ENCODE data around the gene RAB5B.
"Not testable (repeated sequence)": the region's sequence is repeated elsewhere in the genome, so short reads cannot be mapped to it uniquely, and the experiment has no call there.

Gene RAB5B

GRCh38 chr12:55996201-55996714 is 22.4 kb downstream of the RAB5B start:
- ChIA-PET CTCF (interaction anchor here (0.7 to 6.8 kb wide), 47 partner anchors 13 to 271 kb away, joined by 3 to 140 read pairs (median 5); partner anchors contain the start of genes CD63, COQ10A, DNAJC14 and ESYT1), POLR2A (interaction anchor here (0.6 to 2.3 kb wide), 5 partner anchors 10 to 225 kb away, joined by 3 to 11 read pairs (median 4); partner anchors contain the start of genes RAB5B and RNF41)
- TF ChIP-seq CTCF (IDR thresholded peaks at IDR 0.05; ENCODE audit: control extremely low read depth, extremely low read depth, low read depth, missing control alignments), result peak; percentile 74
- DNase-seq (ENCODE audit: extremely low spot score), result peak; percentile 67

DNA sequence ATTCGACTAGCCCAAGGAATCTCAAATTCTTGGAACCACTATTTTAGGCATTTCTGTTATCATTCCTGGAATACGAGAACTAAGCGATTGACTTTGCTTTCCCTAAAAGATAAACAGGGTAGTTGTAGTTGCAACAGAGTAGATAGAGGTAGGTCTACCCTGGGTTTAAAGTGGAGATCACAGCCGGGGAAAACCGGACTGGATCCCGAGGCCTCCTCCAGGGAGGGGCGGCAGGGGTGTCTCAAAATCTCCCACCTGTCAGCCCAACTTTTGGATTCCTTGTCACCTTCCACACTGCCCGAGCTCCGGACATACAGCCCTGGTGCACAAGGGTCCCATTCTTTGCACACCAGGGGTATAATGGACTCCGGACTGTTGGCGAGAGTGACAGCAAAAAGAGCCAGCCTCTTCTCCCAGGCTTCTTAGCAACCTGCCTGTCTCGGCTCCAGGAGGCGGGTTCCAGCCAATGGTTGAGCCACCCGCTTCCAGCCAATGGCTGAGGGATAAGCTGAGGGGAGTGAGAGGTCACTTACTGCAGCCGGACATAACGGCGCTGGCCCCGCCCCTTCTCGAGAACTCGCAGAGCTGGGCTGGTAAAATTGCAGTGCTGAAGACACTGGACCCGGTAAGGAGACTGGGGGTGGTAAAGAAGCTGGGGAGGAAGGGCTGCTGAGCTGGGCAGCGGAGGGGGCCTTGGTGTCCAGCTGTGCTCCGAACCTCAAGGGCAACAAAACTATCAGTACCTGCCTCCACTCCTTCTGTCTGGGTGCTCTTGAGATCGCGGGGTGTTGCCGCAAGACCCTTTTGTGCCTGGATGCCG is 23.0 kb downstream of the RAB5B start, which contains the start of gene SUOX:
Gene SUOX, plus strand, starts transcription at position 562 of the 820 bp plus-strand sequence. CDS start 4,946 bp downstream, outside the sequence.
- DNase-seq (ENCODE audit: extremely low spot score), result peak; percentile 98
- ChIA-PET CTCF (interaction anchor here (0.7 to 6.8 kb wide), 42 partner anchors 13 to 438 kb away, joined by 3 to 140 read pairs (median 6); partner anchors contain the start of genes DNAJC14, ESYT1, IKZF4 and ORMDL2), POLR2A (interaction anchor here (0.8 to 2.3 kb wide), 5 partner anchors 10 to 107 kb away, joined by 4 to 11 read pairs (median 5); partner anchors contain the start of genes PA2G4 and RAB5B)
- TF ChIP-seq CTCF (IDR thresholded peaks at IDR 0.05; ENCODE audit: control extremely low read depth, extremely low read depth, low read depth, missing control alignments), result no peak

DNA sequence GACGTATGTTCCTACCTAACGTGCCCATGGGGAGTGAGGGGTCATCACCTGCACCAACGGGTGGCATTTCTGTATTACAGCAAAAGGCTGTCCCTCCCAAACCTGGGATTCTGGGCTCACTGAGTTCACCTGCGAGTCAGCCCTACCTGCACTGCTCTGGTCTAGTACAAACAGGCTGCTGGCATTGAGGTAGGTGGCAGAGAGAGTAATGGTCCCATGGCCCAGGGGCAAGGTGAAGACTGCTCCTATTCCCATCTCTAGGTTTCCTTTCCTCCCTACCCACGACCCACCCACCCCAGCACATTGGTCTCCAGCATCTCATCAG is 23.6 kb downstream of the RAB5B start:
- POLR2A ChIA-PET, result interaction anchor here (0.8 to 2.3 kb wide), 5 partner anchors 10 to 107 kb away, joined by 4 to 11 read pairs (median 5); partner anchors contain the start of genes PA2G4 and RAB5B
- CTCF ChIA-PET, result interaction anchor here (0.7 to 6.8 kb wide), 25 partner anchors 13 to 438 kb away, joined by 3 to 140 read pairs (median 6); partner anchors contain the start of genes RAB5B and ZC3H10

GRCh38 chr12:55999522-55999921 is 25.6 kb downstream of the RAB5B start:
- CTCF ChIA-PET, result interaction anchor here (1.1 to 6.8 kb wide), 4 partner anchors 10 to 26 kb away, joined by 3 to 114 read pairs (median 4); partner anchors contain the start of gene RAB5B

More for the DNA sequence above, 23.6 kb downstream of the RAB5B start:
- DNase-seq (ENCODE audit: extremely low spot score), result peak; percentile 31
- no peak for TF ChIP-seq CTCF (IDR thresholded peaks at IDR 0.05; ENCODE audit: control extremely low read depth, extremely low read depth, low read depth, missing control alignments)

DNA sequence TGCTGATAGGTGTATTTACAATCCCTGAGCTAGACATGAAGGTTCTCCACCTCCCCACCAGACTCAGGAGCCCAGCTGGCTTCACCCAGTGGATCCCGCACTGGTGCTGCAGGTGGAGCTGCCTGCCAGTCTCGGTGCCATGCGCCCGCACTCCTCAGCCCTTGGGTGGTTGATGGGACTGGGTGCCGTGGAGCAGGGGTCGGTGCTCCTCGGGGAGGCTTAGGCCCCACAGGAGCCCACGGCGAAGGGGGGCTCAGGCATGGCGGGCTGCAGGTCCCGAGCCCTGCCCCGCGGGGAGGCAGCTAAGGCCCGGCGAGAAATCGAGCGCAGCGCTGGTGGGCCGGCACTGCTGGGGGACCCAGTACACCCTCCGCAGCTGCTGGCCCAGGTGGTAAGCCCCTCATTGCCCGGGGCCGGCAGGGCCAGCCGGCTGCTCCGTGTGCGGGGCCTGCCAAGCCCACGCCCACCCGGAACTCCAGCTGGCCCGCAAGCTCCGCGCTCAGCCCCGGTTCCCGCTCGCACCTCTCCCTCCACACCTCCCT is 26.2 kb downstream of the RAB5B start:
- POLR2A ChIA-PET; DNase-seq (ENCODE audit: extremely low spot score): not testable (repeated sequence)
- CTCF ChIA-PET, result interaction anchor here (0.9 to 6.8 kb wide), 4 partner anchors 11 to 60 kb away, joined by 3 to 114 read pairs (median 4); partner anchors contain the start of gene RAB5B

More at GRCh38 chr12:55999522-55999921, 25.6 kb downstream of the RAB5B start:
- DNase-seq (ENCODE audit: extremely low spot score); POLR2A ChIA-PET: not testable (repeated sequence)

DNA sequence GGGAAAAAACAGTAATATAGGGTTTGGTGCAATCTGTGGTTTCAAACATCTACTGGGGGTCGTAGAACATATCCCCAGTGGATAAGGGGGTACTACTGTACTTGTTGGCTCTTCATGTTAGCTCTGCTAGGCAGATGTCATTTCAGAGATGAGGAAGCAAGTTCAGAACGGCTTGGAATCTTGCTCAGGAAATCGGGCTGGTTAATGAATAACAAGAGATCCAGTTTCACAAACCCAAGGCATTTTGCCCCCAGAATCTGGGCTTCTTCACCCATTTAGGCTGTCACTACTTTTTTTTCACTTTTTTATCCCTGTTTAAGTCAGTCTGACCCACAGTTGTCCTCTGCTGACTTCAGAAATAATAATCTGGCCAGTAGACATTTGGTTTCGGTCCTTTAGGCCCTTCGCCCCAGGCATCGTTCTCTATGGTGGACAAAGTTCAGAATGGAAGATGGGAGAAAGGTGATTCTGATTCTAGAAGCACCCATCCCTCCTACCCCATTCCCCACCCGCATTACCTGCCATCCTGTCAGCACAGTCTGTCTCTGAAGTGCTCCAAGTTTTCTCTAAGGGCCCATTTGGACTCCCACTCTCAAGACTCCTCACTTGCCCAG is 27.7 kb downstream of the RAB5B start:
- ChIA-PET POLR2A (no interaction called here), CTCF (no interaction called here)
- TF ChIP-seq CTCF (IDR thresholded peaks at IDR 0.05; ENCODE audit: control extremely low read depth, extremely low read depth, low read depth, missing control alignments), result no peak
- no peak for DNase-seq (ENCODE audit: extremely low spot score)

DNA sequence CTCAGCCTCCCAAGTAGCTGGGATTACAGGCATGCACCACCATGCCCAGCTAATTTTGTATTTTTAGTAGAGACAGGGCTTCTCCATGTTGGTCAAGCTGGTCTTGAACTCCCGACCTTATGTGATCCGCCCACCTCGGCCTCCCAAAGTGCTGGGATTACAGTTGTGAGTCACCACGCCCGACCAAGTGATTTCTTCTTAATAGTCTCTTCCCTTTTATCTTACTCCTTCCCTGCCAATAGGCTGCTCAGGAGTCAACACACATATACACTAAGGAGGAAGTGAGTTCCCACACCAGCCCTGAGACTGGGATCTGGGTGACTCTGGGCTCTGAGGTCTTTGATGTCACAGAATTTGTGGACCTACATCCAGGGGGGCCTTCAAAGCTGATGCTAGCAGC is 29.5 kb downstream of the RAB5B start:
- POLR2A ChIA-PET; DNase-seq (ENCODE audit: extremely low spot score): not testable (repeated sequence)
- CTCF ChIA-PET, result interaction anchor here (0.9 to 1.7 kb wide), 2 partner anchors 31 to 264 kb away, joined by 3 to 4 read pairs; no protein-coding TSS in a partner anchor
